ENCODE measurements around the gene MEGF11.

Gene MEGF11

GRCh38 chr15:66253418-66254088 lies at the start of gene MEGF11:
TSS of gene MEGF11 (minus strand) at chr15:66253750. CDS start at chr15:66128403, 125,347 bp downstream.
- no peak for DNase-seq (ENCODE audit: insufficient read length, low spot score)
- no peak for TF ChIP-seq CTCF (IDR thresholded peaks at IDR 0.05; ENCODE audit: insufficient read depth, missing control alignments)
- FAIRE-seq: no peak

- FAIRE-seq (no peak), DNase-seq (ENCODE audit: insufficient read length, low spot score) (no peak)
- TF ChIP-seq CTCF (IDR thresholded peaks at IDR 0.05; ENCODE audit: insufficient read depth, missing control alignments): no peak
Measured at GRCh38 chr15:66302489-66303278, 49.1 kb upstream of the MEGF11 start.

- TF ChIP-seq CTCF (IDR thresholded peaks at IDR 0.05; ENCODE audit: insufficient read depth, missing control alignments): no peak
- FAIRE-seq (no peak), DNase-seq (ENCODE audit: insufficient read length, low spot score) (no peak)
Measured at GRCh38 chr15:66298803-66299251, 45.3 kb upstream of the MEGF11 start.

GRCh38 chr15:66296186-66296585 lies 42.6 kb upstream of the MEGF11 start:
- no peak for DNase-seq (ENCODE audit: insufficient read length, low spot score)
- no peak for FAIRE-seq
- no peak for TF ChIP-seq CTCF (IDR thresholded peaks at IDR 0.05; ENCODE audit: insufficient read depth, missing control alignments)

- no peak for DNase-seq (ENCODE audit: insufficient read length, low spot score)
- no peak for TF ChIP-seq CTCF (IDR thresholded peaks at IDR 0.05; ENCODE audit: insufficient read depth, missing control alignments)
- FAIRE-seq: no peak
Measured at GRCh38 chr15:66294932-66295235, 41.3 kb upstream of the MEGF11 start.

- FAIRE-seq (no peak), DNase-seq (ENCODE audit: insufficient read length, low spot score) (no peak)
- TF ChIP-seq CTCF (IDR thresholded peaks at IDR 0.05; ENCODE audit: insufficient read depth, missing control alignments): no peak
Measured at GRCh38 chr15:66294157-66294931, 40.8 kb upstream of the MEGF11 start.

All from D721Med (cell line).